HG03108 (cell line): ENCODE results near the gene MB21D2.
"Not testable (repeated sequence)": the region's sequence is repeated elsewhere in the genome, so short reads cannot be mapped to it uniquely, and the experiment has no call there.

Source experiments
- ATAC-seq: cut with Tn5 transposase; IDR thresholded peaks from one replicate; pipeline ENCODE4 v1.9.1; 2021; ENCODE audit warnings: moderate library complexity; ENCODE audit not compliant: unreplicated experiment

The MB21D2 gene

DNA sequence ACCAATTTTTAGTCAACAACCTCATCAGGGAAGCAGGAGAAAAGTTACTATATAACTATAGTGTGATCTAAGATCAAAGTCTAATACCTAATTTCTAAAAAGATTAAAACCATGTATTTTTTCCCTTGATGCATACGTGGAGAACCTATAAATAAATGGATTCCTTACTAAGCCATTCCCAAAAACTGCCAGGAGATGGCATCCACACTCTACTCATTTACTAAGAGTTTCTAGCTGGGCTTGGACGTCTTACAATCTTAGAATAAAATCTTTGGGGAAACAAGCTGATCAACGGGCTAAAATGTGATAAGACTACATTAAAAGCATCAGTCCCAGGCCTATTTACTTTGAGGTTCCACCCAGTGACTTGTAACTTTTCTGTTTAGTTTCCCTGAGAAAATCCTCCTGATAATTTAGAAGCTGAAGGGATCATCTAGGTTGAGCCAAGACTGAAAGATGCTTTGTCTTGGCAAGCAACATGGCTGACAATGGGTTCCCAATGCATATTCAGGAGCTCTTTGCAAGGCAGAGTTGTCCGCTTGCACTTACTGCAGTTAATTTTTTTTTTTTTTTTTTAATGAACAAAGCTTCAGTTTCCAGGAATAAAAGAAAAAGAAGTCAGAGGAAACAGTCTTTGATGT, 104.8 kb downstream of the MB21D2 start:
- no peak for ATAC-seq

DNA sequence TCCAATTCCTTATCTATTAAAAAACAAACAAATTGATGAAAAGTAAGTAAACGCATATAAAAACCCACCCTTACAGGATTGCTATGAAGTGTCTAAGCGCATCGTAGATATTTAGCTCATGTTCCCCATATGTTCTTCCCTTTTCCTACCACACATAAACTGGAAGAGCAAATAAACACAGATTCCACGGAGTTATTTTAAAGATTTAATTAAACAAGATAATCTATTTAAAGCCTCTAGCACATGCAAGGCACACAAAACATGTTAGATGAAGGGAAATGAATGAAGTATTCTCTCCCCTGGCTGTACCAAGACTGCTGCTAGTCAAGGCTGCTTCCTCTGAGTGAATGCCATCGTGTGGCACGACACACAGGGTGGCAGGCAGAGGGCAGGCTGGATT, 111.9 kb downstream of the MB21D2 start:
- ATAC-seq, result no peak

DNA sequence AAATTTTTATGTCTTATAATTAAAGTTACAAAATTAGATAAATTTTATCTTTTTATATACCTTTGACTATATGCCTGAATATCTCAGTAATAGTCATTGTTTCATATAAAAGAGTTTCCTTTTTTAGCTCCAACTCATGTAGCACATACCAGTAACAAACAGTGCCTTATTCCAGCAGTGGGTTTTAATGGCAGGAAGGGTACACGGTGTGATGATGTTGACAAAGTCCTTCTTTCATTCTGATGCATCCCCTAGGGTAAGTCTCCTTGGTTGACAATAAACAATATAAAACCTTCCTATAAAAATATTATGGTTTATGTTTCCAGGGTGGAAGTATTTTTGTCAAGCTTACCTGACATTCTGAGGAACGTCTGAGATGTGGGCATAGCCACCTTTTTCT, 113.2 kb downstream of the MB21D2 start:
- no peak for ATAC-seq

DNA sequence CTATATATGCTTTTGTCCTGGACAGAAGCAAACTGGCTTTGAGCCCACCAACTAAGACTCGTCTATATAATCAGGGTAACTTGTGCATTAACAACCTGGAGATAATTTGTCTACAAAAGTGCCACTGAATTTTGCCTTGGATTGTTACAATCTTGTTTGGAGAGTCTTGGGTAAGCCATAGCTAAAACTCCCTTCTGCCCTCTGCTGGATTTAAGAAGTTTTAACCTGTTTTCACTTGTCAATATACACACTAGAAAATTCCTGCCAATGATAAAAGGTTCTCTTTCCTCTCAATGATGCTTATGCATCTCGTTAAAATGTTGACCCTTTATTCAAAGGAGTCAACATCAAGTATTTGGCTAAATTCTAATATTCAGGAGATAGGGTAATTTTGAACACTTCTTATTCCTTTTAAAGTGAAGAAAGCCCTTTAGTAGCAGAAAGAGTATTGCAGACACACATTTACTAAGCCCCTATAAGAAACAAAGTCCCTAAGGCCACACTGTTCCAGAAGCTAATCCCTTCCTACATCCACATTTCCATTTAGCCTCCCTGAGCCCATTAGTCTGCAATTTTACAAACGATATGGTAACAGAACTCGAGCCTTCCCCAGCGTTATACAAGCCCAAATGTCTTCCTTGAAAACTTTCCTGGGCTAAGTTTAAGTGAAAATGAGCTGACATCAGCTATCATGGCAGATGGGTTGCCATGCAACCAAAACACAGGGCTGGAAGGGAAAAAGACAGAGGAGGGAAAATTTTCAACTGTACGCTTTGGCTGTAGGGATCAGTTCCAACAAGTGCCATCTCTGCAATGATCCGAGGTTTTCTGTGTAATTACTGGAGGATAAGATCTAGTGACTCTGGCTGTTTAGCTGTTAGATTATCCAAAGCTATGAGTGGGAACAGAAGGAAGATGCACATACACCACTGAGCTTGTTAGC, 114.4 kb downstream of the MB21D2 start:
- peak; percentile 56 for ATAC-seq

DNA sequence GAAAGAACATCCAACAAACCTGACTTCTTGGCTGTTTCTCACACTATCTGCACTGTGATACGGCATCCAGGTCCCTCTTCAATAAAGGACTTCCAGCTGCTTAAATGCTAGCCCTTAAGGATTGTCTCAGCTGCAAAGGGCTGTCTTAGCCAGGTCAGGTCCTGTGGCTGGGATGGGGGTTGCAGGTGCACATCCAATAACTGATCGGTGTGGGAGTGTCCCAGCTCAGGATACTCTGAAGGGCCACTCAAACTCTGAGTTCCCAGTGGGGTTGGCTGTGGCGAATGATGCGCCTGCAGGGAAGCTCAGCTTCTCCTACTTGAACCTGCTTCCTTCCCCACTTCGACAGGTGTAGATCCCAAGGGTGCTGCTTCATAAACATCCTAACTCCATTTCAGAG, 115.7 kb downstream of the MB21D2 start:
- ATAC-seq, result no peak

DNA sequence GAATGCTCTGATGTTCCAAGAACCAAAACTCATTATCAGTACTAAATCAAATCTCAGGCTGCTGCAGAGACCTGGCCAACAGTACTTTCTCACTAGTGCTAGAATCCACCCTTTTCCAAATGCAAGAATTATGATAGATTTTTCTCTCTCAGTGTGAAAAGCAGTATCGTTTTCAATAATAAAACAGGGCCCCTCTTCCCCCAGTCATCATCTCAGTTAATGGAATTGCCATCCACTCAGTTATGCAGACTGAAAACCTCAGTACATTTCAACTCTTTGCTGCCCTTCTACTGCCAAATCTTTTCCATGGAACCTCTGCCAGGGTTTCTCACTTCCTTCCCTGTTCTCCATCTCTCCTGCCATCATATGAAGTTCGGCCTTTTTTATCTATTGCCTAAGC, 117.9 kb downstream of the MB21D2 start:
- ATAC-seq, result no peak

DNA sequence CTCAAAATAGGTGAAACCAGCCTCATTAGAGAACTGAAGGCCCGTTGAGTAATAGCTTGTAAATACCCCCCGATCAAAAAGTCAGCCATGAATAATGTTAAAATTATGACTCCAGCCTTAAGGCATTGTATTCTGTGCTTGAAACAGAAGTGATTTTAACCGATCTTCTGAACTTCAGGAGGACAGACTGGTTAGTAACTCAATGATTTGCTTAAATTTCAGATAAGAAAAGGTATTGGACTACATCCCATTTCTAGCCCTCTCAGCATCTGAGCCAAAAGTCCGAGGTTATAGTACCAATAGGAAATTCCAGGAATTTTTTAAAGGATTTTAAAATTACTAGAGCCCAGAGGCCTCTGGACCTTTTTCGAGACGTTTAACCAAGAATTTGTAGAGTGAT, 122.6 kb downstream of the MB21D2 start:
- no peak for ATAC-seq

DNA sequence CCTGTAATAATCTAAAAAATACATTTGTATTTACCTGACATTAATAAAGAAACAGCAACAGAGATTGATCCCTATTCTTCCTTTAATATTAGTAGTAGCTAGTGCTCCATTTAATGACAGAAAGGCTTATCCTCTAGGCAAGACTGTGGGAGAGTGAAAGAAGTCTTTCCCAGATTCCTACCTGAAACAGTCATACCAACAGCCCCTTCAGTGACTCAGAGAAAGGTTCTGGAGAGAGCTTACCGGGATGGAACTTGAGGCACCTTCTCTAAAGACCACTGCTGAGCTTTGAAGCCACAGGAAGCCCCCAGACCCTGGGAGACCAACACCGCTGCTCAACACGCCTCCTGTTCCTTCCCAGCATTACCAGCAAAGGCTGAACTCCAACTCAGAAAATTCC, 123.4 kb downstream of the MB21D2 start:
- no peak for ATAC-seq

DNA sequence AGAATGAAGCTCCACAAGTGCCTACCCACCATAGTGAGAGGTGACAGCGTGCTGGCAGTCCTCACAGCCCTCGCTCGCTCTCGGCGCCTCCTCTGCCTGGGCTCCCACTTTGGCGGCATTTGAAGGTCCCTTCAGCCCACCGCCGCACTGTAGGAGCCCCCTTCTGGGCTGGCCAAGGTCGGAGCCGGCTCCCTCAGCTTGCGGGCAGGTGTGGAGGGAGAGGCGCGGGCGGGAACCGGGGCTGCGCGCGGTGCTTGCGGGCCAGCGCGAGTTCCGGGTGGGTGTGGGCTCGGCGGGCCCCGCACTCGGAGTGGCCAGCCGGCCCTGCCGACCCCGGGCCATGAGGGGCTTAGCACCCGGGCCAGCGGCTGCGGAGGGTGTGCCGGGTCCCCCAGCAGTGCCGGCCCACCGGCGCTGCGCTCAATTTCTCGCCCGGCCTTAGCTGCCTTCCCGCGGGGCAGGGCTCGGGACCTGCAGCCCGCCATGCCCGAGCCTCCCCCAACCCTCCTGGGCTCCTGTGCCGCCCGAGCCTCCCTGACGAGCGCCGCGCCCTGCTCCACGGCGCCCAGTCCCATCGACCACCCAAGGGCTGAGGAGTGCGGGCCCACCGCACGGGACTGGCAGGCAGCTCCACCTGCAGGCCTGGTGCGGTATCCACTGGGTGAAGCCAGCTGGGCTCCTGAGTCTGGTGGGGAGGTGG, 128.7 kb downstream of the MB21D2 start:
- not testable (repeated sequence) for ATAC-seq

DNA sequence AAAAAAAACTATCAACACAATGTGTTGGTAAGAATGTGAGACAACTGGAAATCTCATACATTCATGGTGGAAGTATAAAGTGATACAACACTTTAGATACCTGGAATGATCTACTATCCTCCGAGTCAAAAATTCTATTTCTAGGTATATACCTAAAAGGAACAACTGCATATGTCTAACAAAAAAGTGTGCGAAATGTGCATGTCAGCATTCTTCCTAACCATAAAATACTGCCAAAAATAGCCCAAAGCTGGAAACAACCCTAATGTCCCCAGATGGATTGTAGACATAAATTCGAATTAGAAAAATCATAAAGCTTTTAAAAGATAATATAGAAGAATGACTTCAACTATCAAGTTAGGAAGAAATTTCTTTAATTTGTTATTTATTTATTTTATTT, 139.1 kb downstream of the MB21D2 start:
- ATAC-seq, result no peak

DNA sequence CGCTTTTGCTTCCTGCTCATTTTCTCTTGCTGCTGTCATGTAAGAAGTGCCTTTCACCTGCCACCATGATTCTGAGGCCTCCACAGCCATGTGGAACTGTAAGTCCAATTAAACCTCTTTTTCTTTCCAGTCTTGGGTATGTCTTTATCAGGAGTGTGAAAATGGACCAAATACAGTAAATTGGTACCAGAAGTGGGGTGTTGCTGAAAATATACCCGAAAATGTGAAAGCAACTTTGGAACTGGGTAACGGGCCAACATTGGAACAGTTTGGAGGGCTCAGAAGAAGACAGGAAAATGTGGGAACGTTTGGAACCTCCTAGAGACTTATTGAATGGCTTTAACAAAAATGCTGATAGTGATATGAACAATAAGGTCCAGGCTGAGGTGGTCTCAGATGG, 143.3 kb downstream of the MB21D2 start:
- ATAC-seq, result not testable (repeated sequence)

DNA sequence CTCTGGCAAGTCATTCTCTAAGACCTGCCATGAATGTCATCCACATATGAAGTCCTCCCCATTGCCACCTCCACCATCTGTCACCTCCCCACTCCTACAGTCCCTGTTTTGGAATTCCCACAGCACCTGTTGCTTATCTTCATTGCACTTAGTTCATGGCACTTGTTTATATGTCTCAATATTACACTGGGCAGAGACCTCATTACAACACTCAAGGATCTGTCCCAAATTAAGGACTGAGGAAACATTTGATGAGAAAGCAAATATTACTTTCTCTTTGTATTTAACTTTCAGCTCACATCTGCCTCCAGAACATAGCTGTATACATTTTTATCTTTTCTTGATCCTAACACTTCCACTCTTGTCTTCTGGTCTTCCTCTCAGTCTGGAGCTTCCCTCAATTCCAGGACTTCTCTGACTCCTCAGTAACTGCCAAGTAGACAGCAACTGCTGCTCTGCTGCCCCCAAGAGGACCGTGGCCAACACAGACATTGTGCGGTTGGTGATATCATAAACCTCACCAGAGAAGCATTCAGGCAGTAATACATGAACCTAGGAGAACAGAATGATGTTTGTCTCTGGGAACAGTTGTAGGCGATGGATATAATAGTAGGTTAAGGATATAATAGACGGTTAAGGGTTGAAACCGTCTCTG, 145.3 kb downstream of the MB21D2 start:
- ATAC-seq, result no peak

DNA sequence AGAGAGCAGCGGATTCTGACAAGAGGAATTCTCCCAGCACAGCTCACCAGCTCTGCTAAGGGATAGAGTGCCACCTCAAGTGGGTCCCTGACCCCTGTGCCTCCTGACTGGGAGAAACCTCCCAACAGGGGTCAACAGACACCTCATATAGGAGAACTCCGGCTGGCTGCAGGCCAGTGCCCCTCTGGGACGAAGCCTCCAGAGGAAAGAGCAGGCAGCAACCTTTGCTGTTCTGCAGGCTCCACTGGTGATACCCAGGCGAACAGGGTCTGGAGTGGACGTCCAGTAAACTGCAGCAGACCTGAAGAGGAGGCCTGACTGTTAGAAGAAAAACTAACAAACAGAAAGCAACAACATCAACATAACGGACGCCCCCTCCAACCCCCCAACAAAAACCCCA, 159.0 kb downstream of the MB21D2 start:
- ATAC-seq, result no peak

DNA sequence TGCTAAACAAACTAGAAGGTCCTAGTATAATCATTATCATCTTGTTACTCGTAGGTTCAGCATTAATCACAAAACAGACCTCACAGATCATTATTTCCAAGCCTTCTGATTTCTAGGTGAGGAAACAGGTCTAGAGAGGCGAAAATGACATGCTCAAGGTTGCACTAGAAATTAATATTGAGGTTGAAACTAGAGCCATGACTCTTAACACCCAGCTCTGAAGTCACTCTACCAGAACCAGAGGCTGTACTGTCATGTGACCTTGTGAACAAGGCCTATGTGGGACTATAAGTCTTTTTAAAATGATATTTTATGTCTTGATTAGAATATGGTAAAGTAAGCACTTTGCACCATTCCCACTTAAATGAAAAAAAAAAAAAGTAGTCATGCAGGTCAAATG, 166.5 kb downstream of the MB21D2 start:
- ATAC-seq, result no peak

DNA sequence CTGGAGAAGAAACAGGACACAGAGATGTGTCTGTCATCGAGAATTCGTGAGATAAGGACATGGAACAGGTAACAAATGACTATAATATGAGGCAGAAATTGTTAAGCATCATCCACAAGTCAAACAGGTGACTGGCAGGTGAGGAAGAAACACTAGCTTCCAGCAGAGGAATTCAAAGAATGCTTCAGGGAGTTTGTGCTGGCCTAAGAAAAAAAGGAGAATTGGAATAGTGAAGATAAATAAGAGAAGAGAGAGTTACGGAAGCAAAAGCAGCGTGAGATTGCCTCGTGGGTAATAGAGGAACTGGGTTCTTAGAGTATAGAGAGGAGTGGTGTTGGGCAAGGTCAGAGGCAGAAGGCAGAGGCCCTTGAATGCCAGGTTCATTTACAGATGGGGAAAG, 167.5 kb downstream of the MB21D2 start:
- ATAC-seq, result no peak

DNA sequence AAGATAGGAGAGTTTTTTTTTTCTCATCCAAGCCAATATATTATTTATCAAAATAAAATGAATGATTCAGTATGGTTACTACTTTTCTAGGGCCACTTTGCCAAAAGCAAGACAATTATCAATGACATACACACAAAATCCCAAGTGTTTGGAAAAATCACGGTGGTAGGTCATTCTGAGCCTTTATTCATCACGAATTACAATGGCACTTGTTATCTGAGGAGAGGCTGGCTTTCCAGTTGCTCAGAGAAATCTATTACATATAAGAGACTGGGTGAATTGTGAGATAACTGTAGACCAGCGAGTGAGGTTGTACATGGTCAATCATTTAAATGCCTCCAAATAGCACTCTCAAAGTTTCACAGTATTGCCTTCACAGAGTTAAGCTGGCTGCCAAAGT, 169.9 kb downstream of the MB21D2 start:
- no peak for ATAC-seq

DNA sequence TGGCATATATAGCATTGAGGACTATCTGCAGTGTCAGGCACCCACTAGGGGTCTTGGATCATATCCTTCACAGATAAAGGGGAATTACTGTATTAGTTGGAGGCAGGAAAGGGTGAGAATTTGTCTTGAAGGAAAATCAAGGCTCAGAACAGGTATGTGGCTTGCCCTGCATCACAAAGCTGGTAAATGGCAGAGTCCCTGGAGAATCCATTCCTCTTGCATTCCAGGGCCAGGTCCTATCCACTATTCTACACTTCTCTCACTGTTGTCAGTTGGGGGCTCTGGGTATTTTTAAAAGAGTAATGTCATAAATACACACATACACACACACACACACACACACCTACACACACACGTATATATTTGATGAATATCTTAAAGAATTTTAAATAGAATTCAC, 170.5 kb downstream of the MB21D2 start:
- ATAC-seq, result no peak
